ENCODE results near the gene SGIP1.

SGIP1 gene

DNA sequence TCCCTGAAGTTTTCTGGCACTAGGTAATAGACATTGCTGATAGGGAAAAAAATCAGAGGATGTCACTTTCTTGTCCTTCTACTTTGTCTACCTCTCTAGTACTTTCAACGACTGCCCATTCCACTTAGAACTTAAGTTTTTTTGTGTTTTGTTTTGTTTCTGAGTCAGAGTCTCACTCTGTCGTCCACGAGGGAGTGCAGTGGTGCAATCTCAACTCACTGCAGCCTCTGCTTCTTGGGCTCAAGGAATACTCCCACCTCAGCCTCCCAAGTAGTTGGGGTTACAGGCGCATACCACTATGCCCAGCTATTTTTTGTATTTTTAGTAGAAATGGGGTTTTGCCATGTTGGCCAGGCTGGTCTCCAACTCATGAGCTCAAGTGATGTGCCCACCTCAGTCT, 79.2 kb downstream of the SGIP1 start:
- Histone ChIP-seq H3K79me2 (ENCODE audit: low read length) (no peaks in the 10 kb centered on the region), H2AFZ (ENCODE audit: low read length) (no peak overlapping the region), H3K36me3 (replicated peaks; ENCODE audit: insufficient read depth, low read length) (no peaks in the 10 kb centered on the region), H3K9me2 (replicated peaks; ENCODE audit: insufficient read depth, low read length) (no peaks in the 10 kb centered on the region), H3K27ac (ENCODE audit: low read length) (no peak overlapping the region), H3K4me3 (ENCODE audit: low read length) (no peak overlapping the region), H3K9me3 (replicated peaks; ENCODE audit: insufficient read depth, low read length) (no peaks in the 10 kb centered on the region), H4K20me1 (ENCODE audit: insufficient read depth, low read length) (no peaks in the 10 kb centered on the region), H3K4me1 (ENCODE audit: low read length) (no peaks in the 10 kb centered on the region), H3K27me3 (replicated peaks; ENCODE audit: insufficient read depth, low read length) (no peaks in the 10 kb centered on the region), H3F3A (ENCODE audit: insufficient read depth, low read length) (no peaks in the 10 kb centered on the region), H3K4me2 (ENCODE audit: low read depth, low read length) (no peak overlapping the region), H3K9ac (ENCODE audit: low read length) (no peak overlapping the region)
- TF ChIP-seq, protein P1, sequence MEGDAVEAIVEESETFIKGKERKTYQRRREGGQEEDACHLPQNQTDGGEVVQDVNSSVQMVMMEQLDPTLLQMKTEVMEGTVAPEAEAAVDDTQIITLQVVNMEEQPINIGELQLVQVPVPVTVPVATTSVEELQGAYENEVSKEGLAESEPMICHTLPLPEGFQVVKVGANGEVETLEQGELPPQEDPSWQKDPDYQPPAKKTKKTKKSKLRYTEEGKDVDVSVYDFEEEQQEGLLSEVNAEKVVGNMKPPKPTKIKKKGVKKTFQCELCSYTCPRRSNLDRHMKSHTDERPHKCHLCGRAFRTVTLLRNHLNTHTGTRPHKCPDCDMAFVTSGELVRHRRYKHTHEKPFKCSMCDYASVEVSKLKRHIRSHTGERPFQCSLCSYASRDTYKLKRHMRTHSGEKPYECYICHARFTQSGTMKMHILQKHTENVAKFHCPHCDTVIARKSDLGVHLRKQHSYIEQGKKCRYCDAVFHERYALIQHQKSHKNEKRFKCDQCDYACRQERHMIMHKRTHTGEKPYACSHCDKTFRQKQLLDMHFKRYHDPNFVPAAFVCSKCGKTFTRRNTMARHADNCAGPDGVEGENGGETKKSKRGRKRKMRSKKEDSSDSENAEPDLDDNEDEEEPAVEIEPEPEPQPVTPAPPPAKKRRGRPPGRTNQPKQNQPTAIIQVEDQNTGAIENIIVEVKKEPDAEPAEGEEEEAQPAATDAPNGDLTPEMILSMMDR (IDR thresholded peaks at IDR 0.05; ENCODE audit: low read length) = no peak
- TF ChIP-seq EZH2 (optimal IDR thresholded peaks at IDR 0.05; ENCODE audit: low read depth, low read length) (no peak), EZH2phosphoT487 (IDR thresholded peaks at IDR 0.05; ENCODE audit: low read length) (no peak)
- DNase-seq = no peak

DNA sequence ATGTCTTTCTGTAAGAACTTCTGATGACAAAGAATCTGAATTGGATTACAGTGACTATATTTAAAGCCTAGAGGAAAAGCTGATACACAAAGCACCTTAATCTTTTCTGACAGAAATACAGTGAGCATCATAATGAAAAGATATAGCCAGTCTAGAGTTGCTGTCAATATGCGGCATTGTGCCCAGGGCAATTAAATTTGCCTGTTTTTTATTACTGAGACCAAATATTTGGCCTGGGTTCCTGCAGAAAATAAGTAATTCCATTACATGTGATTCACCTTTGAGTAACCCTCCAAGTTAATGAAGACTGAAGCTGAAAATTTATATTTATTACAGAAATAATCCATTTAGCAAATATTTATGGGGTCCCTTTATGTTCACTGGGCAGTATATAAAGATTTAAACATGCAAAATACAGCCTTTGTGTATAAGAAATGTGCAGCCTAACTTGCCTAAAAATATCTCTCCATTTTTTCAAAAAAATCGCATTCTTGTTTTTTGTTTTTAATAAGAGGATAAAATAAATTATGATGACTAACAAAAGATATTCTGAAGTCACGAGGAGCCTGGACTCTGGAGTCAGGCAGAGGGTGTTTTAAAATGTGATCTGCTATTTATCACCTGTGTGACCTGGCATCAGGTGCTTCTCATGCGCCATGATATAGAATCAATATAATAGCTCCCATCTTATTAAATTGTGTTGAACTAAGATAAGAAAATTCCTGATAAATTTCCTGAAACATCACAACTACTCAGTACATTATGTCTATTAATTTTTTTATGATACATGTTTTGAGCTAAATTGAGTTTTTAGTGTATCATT, 83.6 kb downstream of the SGIP1 start:
- no peak for DNase-seq
- Histone ChIP-seq H3K79me2 (ENCODE audit: low read length) (no peaks in the 10 kb centered on the region), H3K4me2 (ENCODE audit: low read depth, low read length) (no peak overlapping the region), H3K9me3 (replicated peaks; ENCODE audit: insufficient read depth, low read length) (no peaks in the 10 kb centered on the region), H3F3A (ENCODE audit: insufficient read depth, low read length) (no peaks in the 10 kb centered on the region), H4K20me1 (ENCODE audit: insufficient read depth, low read length) (no peaks in the 10 kb centered on the region), H3K9me2 (replicated peaks; ENCODE audit: insufficient read depth, low read length) (no peaks in the 10 kb centered on the region), H3K4me3 (ENCODE audit: low read length) (no peak overlapping the region), H3K27me3 (replicated peaks; ENCODE audit: insufficient read depth, low read length) (no peaks in the 10 kb centered on the region), H3K27ac (ENCODE audit: low read length) (no peak overlapping the region), H3K9ac (ENCODE audit: low read length) (no peak overlapping the region), H2AFZ (ENCODE audit: low read length) (no peak overlapping the region), H3K4me1 (ENCODE audit: low read length) (no peaks in the 10 kb centered on the region), H3K36me3 (replicated peaks; ENCODE audit: insufficient read depth, low read length) (no peaks in the 10 kb centered on the region)
- TF ChIP-seq, protein P1 (IDR thresholded peaks at IDR 0.05; ENCODE audit: low read length) = no peak
- TF ChIP-seq EZH2phosphoT487 (IDR thresholded peaks at IDR 0.05; ENCODE audit: low read length) = no peak

DNA sequence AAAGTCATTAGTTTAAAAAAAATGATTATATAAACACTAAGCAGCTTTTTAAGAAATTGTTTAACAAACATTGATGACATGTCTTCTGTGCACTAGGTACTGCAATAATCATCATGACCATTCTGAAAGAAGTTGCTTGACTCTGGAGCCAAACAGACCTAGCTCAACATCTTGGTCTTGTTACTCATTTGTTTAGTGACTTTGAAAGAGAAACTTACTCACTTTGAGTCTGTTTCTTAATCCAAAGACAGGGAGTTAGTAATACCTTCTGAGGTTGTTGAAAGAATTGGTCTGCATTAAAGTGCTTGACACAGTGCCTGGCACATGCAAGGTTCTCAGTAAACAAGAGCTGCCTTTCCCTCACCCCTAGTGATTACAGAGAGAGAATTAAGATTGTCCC, 84.4 kb downstream of the SGIP1 start:
- Histone ChIP-seq H3K9me3 (replicated peaks; ENCODE audit: insufficient read depth, low read length) (no peaks in the 10 kb centered on the region), H3K4me1 (ENCODE audit: low read length) (no peaks in the 10 kb centered on the region), H2AFZ (ENCODE audit: low read length) (no peak overlapping the region), H3K4me3 (ENCODE audit: low read length) (no peak overlapping the region), H4K20me1 (ENCODE audit: insufficient read depth, low read length) (no peaks in the 10 kb centered on the region), H3F3A (ENCODE audit: insufficient read depth, low read length) (no peaks in the 10 kb centered on the region), H3K9ac (ENCODE audit: low read length) (no peak overlapping the region), H3K36me3 (replicated peaks; ENCODE audit: insufficient read depth, low read length) (no peaks in the 10 kb centered on the region), H3K27me3 (replicated peaks; ENCODE audit: insufficient read depth, low read length) (no peaks in the 10 kb centered on the region), H3K79me2 (ENCODE audit: low read length) (no peaks in the 10 kb centered on the region), H3K27ac (ENCODE audit: low read length) (no peak overlapping the region), H3K9me2 (replicated peaks; ENCODE audit: insufficient read depth, low read length) (no peaks in the 10 kb centered on the region), H3K4me2 (ENCODE audit: low read depth, low read length) (no peak overlapping the region)
- no peak for DNase-seq
- no peak for TF ChIP-seq EZH2 (optimal IDR thresholded peaks at IDR 0.05; ENCODE audit: low read depth, low read length)
- no peak for TF ChIP-seq EZH2phosphoT487 (IDR thresholded peaks at IDR 0.05; ENCODE audit: low read length)
- TF ChIP-seq, protein P1 (IDR thresholded peaks at IDR 0.05; ENCODE audit: low read length) = no peak
